ENCODE measurements around the gene OR2A2.

GRCh38 chr7:144098776-144099175 lies 10.6 kb upstream of the OR2A2 start:
- TF ChIP-seq POLR2A (IDR thresholded peaks at IDR 0.05; ENCODE audit: low read length) (no peak), GATA1 (IDR thresholded peaks at IDR 0.05; ENCODE audit: low read depth, low read length) (no peak)
